Measurements from ENCODE around the gene GTF3C1.

GRCh38 chr16:27489906-27490305 is 59.8 kb downstream of the GTF3C1 start:
- TF ChIP-seq CTCF (IDR thresholded peaks at IDR 0.05 in 8 of 11, conservative IDR thresholded peaks at IDR 0.05 in 3 of 11) (no peak), POLR2A (IDR thresholded peaks at IDR 0.05) (no peak)
